Naive thymus-derived CD4-positive, alpha-beta T cell (primary cell): Measurements from ENCODE around the gene RPL15. TPM values are rescaled to one million over a fixed set of nuclear protein-coding genes. Genes with fewer than 3 reads are reported as not detected.
A peak's percentile ranks its signal among the peaks of the same experiment; 100 is the strongest.

Experiments used
- ATAC-seq: fragments of 150-1000 bp; cut with Tn5 transposase; 2 replicates; pipeline ENCODE4 v1.10.0; 2021; ENCODE audit warnings: mild to moderate bottlenecking, moderate library complexity
- CTCF ChIA-PET: fragments of 350-600 bp; sonication (Branson Sonifier 250); formaldehyde crosslinking; loops from one replicate; lab custom pipeline; 2021; ENCODE audit warnings: antibody characterized with exemption; lab: Charles Lee
- POLR2A ChIA-PET: fragments of 350-600 bp; sonication (Branson Sonifier 250); formaldehyde crosslinking; loops from one replicate; lab custom pipeline; 2021; ENCODE audit warnings: antibody characterized with exemption, inconsistent platforms; lab: Charles Lee
- DNase-seq, 9 donors: peaks; one replicate each; pipeline versions ENCODE4 v3.0.0 to v3.0.0-alpha.2; 2020 to 2022; ENCODE audit warnings: mixed read lengths in 1 of 9
- H3K27ac ChIP-seq: one replicate; pipeline ENCODE4 v1.7.0; 2013; ENCODE audit warnings: mild to moderate bottlenecking, low read depth, low read length, moderate library complexity
- H3K27me3 ChIP-seq, 2 donors: one replicate each; pipeline ENCODE4 v1.7.0; 2013; ENCODE audit warnings: low read length in 2 of 2, mild to moderate bottlenecking in 2 of 2, moderate library complexity in 2 of 2; ENCODE audit not compliant: control insufficient read depth in 2 of 2, insufficient read depth in 2 of 2
- H3K36me3 ChIP-seq, 3 experiments: 1 replicate in 2 of 3; 2 replicates in 1 of 3; pipeline ENCODE4 v1.7.0; 2013; ENCODE audit warnings: low read length in 3 of 3, mild to moderate bottlenecking in 3 of 3, moderate library complexity in 1 of 3; ENCODE audit not compliant: insufficient read depth in 3 of 3, control insufficient read depth in 2 of 3
- H3K4me1 ChIP-seq, 2 donors: one replicate each; pipeline ENCODE4 v1.7.0; 2013; ENCODE audit warnings: low read length in 2 of 2, mild to moderate bottlenecking in 2 of 2, moderate library complexity in 1 of 2; ENCODE audit not compliant: control insufficient read depth in 2 of 2, insufficient read depth in 2 of 2
- H3K4me3 ChIP-seq: 2 replicates; pipeline ENCODE4 v1.7.0; 2013; ENCODE audit warnings: mild to moderate bottlenecking, low read length
- H3K9me3 ChIP-seq, 3 experiments: 1 replicate in 2 of 3; 2 replicates in 1 of 3; pipeline ENCODE4 v1.7.0; 2013; ENCODE audit warnings: low read length in 3 of 3; ENCODE audit not compliant: control insufficient read depth in 2 of 3
- H3K27ac Mint-ChIP-seq, 9 donors: one replicate each; pipeline ENCODE4 v1.8.0; 2020 to 2022; ENCODE audit warnings: mixed read lengths in 9 of 9, mild to moderate bottlenecking in 8 of 9, moderate library complexity in 5 of 9, inconsistent platforms in 2 of 9
- H3K27me3 Mint-ChIP-seq, 5 donors: one replicate each; pipeline ENCODE4 v1.8.0; 2021 to 2022; ENCODE audit warnings: mixed read lengths in 5 of 5, mild to moderate bottlenecking in 1 of 5
- H3K36me3 Mint-ChIP-seq, 5 donors: one replicate each; pipeline ENCODE4 v1.8.0; 2020 to 2022; ENCODE audit warnings: mixed read lengths in 5 of 5, mild to moderate bottlenecking in 3 of 5, inconsistent platforms in 1 of 5
- H3K4me1 Mint-ChIP-seq, 7 donors: one replicate each; pipeline ENCODE4 v1.8.0; 2020 to 2022; ENCODE audit warnings: mixed read lengths in 7 of 7, mild to moderate bottlenecking in 3 of 7, inconsistent platforms in 1 of 7
- H3K4me3 Mint-ChIP-seq, 10 donors: one replicate each; pipeline ENCODE4 v1.8.0; 2020 to 2022; ENCODE audit warnings: mild to moderate bottlenecking in 10 of 10, mixed read lengths in 10 of 10, moderate library complexity in 6 of 10, inconsistent platforms in 2 of 10
- H3K9me3 Mint-ChIP-seq, 11 donors: one replicate each; pipeline ENCODE4 v1.8.0; 2020 to 2022; ENCODE audit warnings: mixed read lengths in 11 of 11, mild to moderate bottlenecking in 4 of 11, inconsistent platforms in 1 of 11, moderate library complexity in 1 of 11
- intact Hi-C, 2 donors: fragments of 100-400 bp; cut with micrococcal nuclease; formaldehyde crosslinking; loops; one replicate each; pipeline ENCODE4 v1.15.1; 2023
- polyA plus RNA-seq, 2 donors: library from polyadenylated mRNA; unstranded; fragments of 300-500 nt; fragmentation: Illumina TruSeq; gene quantifications; one replicate each; pipeline ENCODE4 v1.2.3, GENCODE V29; 2021
- total RNA-seq, 6 experiments: library from RNA in 5 of 6; stranded (reverse) in 5 of 6; gene quantifications; 1 replicate in 5 of 6; 2 replicates in 1 of 6; pipeline ENCODE4 v1.2.3 and lab custom pipeline; 2021 to 2026

Gene RPL15
- total and polyA plus RNA-seq, 7 experiments from 2014 or later: 1,489 to 6,097 (median 2,232) TPM

DNA sequence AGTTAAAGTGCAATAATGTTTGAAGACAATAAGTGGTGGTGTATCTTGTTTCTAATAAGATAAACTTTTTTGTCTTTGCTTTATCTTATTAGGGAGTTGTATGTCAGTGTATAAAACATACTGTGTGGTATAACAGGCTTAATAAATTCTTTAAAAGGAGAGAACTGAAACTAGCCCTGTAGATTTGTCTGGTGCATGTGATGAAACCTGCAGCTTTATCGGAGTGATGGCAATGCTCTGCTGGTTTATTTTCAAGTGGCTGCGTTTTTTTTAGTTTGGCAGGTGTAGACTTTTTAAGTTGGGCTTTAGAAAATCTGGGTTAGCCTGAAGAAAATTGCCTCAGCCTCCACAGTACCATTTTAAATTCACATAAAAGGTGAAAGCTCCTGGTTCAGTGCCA, 2.7 kb downstream of the RPL15 start:
- Mint-ChIP-seq H3K27me3 (peaks cover 0 to 4% (median 0%) of the 10 kb centered on the region in 5 donors), H3K27ac (peak overlapping the region in 5 of 9 donors; percentile 21 to 98 (median 51)), H3K4me3 (peak overlapping the region in 2 of 10 donors; percentile 23 to 92), H3K4me1 (peaks cover 32 to 48% (median 45%) of the 10 kb centered on the region in 7 donors), H3K36me3 (peaks cover 11 to 37% (median 25%) of the 10 kb centered on the region in 5 donors), H3K9me3 (no peaks in the 10 kb centered on the region)
- Histone ChIP-seq H3K4me1 (peaks cover 14 to 18% of the 10 kb centered on the region in 2 donors), H3K9me3 (no peaks in the 10 kb centered on the region), H3K27ac (no peak overlapping the region), H3K27me3 (no peaks in the 10 kb centered on the region), H3K4me3 (no peak overlapping the region), H3K36me3 (peaks cover 0 to 36% (median 22%) of the 10 kb centered on the region in 3 experiments)
- DNase-seq (no peak), ATAC-seq (no peak)
- ChIA-PET POLR2A (interaction anchor here (3.5 to 5.9 kb wide), 3 partner anchors 23 to 110 kb away, joined by 13 to 86 read pairs (median 67); no protein-coding TSS in a partner anchor), CTCF (no interaction called here)
- intact Hi-C loops: loop anchor here (10.0 kb wide), 3 partner anchors 715 to 1865 kb away; partner anchors contain the start of genes UBE2E2 (in 2 of the 2), NGLY1 (in 1 of the 2) and TOP2B (in 1 of the 2)

DNA sequence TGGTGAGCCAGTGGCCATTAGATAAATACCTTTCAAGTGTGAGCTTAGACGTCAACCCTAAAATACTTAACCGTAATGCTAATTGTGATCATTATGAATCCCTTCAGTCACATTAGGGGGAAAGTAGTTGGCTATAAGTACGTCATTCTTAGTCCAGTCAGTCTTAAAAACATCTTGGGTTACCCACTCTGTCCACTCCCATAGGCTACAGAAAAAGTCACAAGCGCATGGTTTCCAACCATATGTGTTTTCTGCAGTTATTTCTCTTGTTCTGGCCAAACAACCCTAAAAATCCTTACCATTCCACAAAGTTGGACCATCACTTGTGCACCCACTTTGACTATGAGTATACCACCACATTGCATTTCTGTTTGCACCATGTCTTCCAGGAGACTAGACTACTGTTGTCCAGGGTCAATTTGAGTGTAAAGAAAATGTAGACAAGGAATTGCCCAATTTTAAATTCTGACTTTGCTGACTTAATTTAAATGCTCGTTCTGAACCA, 3.3 kb downstream of the RPL15 start:
- intact Hi-C loops: no loop called here
- peaks cover 28 to 44% (median 41%) of the 10 kb centered on the region in 7 donors for H3K4me1 Mint-ChIP-seq
- H3K27ac Mint-ChIP-seq: peak overlapping the region in 8 of 9 donors; percentile 0 to 98 (median 49)
- Histone ChIP-seq H3K4me1 (peaks cover 14 to 18% of the 10 kb centered on the region in 2 donors), H3K27me3 (no peaks in the 10 kb centered on the region), H3K36me3 (peaks cover 0 to 38% (median 22%) of the 10 kb centered on the region in 3 experiments), H3K9me3 (no peaks in the 10 kb centered on the region), H3K4me3 (no peak overlapping the region), H3K27ac (no peak overlapping the region)
- ATAC-seq (no peak), DNase-seq (no peak)
- peaks cover 0 to 4% (median 0%) of the 10 kb centered on the region in 5 donors for H3K27me3 Mint-ChIP-seq
- ChIA-PET POLR2A (interaction anchor here (5.4 to 5.9 kb wide), 2 partner anchors 22 to 28 kb away, joined by 67 to 86 read pairs; no protein-coding TSS in a partner anchor), CTCF (no interaction called here)
- H3K4me3 Mint-ChIP-seq: peak overlapping the region in 4 of 10 donors; percentile 1 to 23 (median 6)
- H3K9me3 Mint-ChIP-seq: no peaks in the 10 kb centered on the region
- H3K36me3 Mint-ChIP-seq: peaks cover 11 to 39% (median 25%) of the 10 kb centered on the region in 5 donors

DNA sequence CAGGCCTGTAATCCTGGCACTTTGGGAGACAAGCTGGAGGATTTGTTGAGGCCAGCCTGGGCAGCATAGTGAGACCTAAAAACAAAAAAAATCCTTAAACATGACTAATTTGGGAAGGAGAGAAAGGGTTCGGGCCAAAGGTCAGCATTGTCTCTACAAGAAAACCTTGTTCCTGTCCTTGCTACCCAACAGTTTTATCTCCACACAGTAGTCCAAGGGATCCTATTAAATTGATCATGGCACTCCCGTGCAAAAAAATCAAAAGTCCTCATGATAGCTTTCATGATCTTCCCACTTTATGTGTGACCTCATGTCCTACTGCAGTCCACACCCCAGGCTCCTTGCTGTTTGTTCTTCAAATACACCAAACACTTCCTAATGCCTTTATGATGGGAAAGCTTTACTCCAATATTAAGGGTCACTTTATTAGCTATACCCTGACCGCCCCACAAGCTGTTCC, 4.2 kb downstream of the RPL15 start:
- CTCF ChIA-PET: no interaction called here
- H3K4me1 ChIP-seq: peaks cover 8 to 14% of the 10 kb centered on the region in 2 donors
- no peaks in the 10 kb centered on the region for H3K9me3 ChIP-seq
- Mint-ChIP-seq H3K4me1 (peaks cover 21 to 35% (median 32%) of the 10 kb centered on the region in 7 donors), H3K9me3 (no peaks in the 10 kb centered on the region), H3K27ac (peak overlapping the region in 7 of 9 donors; percentile 12 to 80 (median 37)), H3K36me3 (peaks cover 11 to 39% (median 25%) of the 10 kb centered on the region in 5 donors), H3K27me3 (no peaks in the 10 kb centered on the region), H3K4me3 (no peak overlapping the region)
- H3K27ac ChIP-seq: no peak overlapping the region
- POLR2A ChIA-PET: interaction anchor here (5.9 kb wide), 1 partner anchor 21 kb away, joined by 86 read pairs; no protein-coding TSS in a partner anchor
- intact Hi-C loops: no loop called here
- no peak overlapping the region for H3K4me3 ChIP-seq
- peaks cover 0 to 38% (median 22%) of the 10 kb centered on the region in 3 experiments for H3K36me3 ChIP-seq
- no peaks in the 10 kb centered on the region for H3K27me3 ChIP-seq
- no peak for DNase-seq
- ATAC-seq: no peak

DNA sequence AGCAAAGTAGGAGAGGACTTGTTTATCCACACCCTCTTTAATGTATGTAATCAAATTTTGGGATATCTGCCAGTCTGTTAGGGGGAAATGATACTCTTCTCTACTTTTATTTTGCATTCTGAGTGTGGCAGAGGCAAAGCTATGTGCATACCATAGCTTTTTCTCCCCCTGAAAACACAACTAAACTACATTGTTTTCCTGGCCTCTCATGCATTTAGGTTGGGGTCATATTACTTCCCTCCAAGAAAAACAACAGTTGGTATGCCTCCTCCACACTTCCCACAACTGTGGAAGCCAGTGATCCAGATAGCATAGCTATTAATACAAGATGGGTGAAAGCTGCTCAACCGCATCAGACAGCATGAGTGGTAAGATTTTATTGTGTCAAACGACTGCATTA, 6.9 kb downstream of the RPL15 start:
- peaks cover 0 to 4% of the 10 kb centered on the region in 2 donors for H3K4me1 ChIP-seq
- H3K4me3 ChIP-seq: no peak overlapping the region
- no peak for ATAC-seq
- no peak for DNase-seq
- intact Hi-C loops: no loop called here
- ChIA-PET CTCF (no interaction called here), POLR2A (interaction anchor here (1.2 kb wide), 1 partner anchor 23 kb away, joined by 6 read pairs; no protein-coding TSS in a partner anchor)
- peaks cover 0 to 21% (median 10%) of the 10 kb centered on the region in 3 experiments for H3K36me3 ChIP-seq
- no peaks in the 10 kb centered on the region for H3K9me3 ChIP-seq
- peak overlapping the region in 1 of 9 donors; percentile 45 for H3K27ac Mint-ChIP-seq
- H3K4me3 Mint-ChIP-seq: no peak overlapping the region
- no peaks in the 10 kb centered on the region for H3K9me3 Mint-ChIP-seq
- H3K27me3 ChIP-seq: no peaks in the 10 kb centered on the region
- H3K36me3 Mint-ChIP-seq: peaks cover 3 to 30% (median 12%) of the 10 kb centered on the region in 5 donors
- H3K4me1 Mint-ChIP-seq: peaks cover 11 to 20% (median 16%) of the 10 kb centered on the region in 7 donors
- peaks cover 0 to 2% (median 0%) of the 10 kb centered on the region in 5 donors for H3K27me3 Mint-ChIP-seq
- H3K27ac ChIP-seq: no peak overlapping the region

DNA sequence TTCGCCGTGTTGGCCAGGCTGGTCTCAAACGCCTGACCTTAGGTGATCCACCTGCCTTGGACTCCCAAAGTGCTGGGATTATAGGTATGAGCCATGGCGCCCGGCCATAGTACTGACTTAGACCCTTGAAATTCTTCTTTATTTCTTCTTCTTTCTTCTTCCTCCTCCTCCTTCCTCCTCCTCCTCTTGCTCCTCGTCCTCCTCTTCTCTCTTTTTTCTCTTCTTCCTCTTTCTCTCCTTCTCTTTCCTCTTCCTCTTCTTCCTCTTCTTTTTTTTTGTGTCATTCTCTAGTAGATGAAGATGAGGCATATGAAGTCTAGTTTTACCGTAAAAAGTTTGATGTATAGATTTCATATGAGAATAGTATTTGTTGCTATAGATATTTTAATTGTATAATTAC, 9.3 kb downstream of the RPL15 start:
- ATAC-seq: no peak
- ChIA-PET CTCF (interaction anchor here (0.7 kb wide), 1 partner anchor 750 kb away, joined by 3 read pairs; no protein-coding TSS in a partner anchor), POLR2A (interaction anchor here (1.3 to 3.6 kb wide), 2 partner anchors 8 to 9 kb away, joined by 3 to 19 read pairs; partner anchors contain the start of genes NKIRAS1 and RPL15)
- H3K27me3 Mint-ChIP-seq: peaks cover 0 to 10% (median 0%) of the 10 kb centered on the region in 5 donors
- intact Hi-C loops: no loop called here
- Histone ChIP-seq H3K4me1 (no peaks in the 10 kb centered on the region), H3K36me3 (peaks cover 0 to 4% (median 0%) of the 10 kb centered on the region in 3 experiments), H3K27ac (no peak overlapping the region), H3K4me3 (no peak overlapping the region), H3K9me3 (no peaks in the 10 kb centered on the region), H3K27me3 (no peaks in the 10 kb centered on the region)
- H3K9me3 Mint-ChIP-seq: no peaks in the 10 kb centered on the region
- H3K4me3 Mint-ChIP-seq: no peak overlapping the region
- no peak for DNase-seq
- peak overlapping the region in 2 of 9 donors; percentile 36 to 47 for H3K27ac Mint-ChIP-seq
- peaks cover 0 to 11% (median 0%) of the 10 kb centered on the region in 5 donors for H3K36me3 Mint-ChIP-seq
- H3K4me1 Mint-ChIP-seq: no peaks in the 10 kb centered on the region

DNA sequence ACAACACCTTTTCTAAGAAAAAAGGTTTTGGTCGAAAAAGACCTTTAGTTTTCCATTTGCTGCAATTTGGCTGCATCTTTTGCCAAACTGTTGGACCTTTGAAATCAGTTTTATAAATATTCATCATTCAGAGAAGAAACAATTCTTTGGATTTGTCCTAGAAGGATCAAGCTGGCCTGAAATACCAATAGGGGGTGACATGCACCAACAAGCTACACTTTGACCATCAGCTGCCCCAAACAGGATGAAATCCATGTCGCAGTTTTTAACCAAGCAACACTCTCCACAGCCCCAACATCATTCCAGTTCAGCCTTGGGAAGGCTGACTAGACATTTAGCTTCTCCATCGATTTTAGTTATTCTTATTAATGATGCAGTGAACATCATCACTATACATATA, 9.8 kb downstream of the RPL15 start:
- ChIA-PET POLR2A (interaction anchor here (3.6 kb wide), 1 partner anchor 9 kb away, joined by 19 read pairs; the partner anchor contains the start of genes NKIRAS1 and RPL15), CTCF (no interaction called here)
- Mint-ChIP-seq H3K4me3 (no peak overlapping the region), H3K27ac (peak overlapping the region in 1 of 9 donors; percentile 36), H3K36me3 (peaks cover 0 to 8% (median 0%) of the 10 kb centered on the region in 5 donors), H3K4me1 (no peaks in the 10 kb centered on the region), H3K9me3 (no peaks in the 10 kb centered on the region), H3K27me3 (peaks cover 0 to 13% (median 0%) of the 10 kb centered on the region in 5 donors)
- H3K9me3 ChIP-seq: no peaks in the 10 kb centered on the region
- H3K27ac ChIP-seq: no peak overlapping the region
- peaks cover 0 to 3% (median 0%) of the 10 kb centered on the region in 3 experiments for H3K36me3 ChIP-seq
- no peaks in the 10 kb centered on the region for H3K4me1 ChIP-seq
- H3K4me3 ChIP-seq: no peak overlapping the region
- no peaks in the 10 kb centered on the region for H3K27me3 ChIP-seq
- DNase-seq (no peak), ATAC-seq (no peak)
- intact Hi-C loops: no loop called here
